Transverse colon (tissue), 4 donors: ENCODE data around the gene VSTM1. TPM values are rescaled to one million over a fixed set of nuclear protein-coding genes. Genes with fewer than 3 reads are reported as not detected.

Experiments
- DNase-seq: peaks from one replicate; pipeline ENCODE4 v3.0.0-alpha.2; 2019
- H3K27ac ChIP-seq, 4 donors: fragments of 200-600 bp; sonication (generic); 2 replicates each; pipeline ENCODE4 v1.5.1; 2016 to 2018; ENCODE audit warnings: inconsistent platforms in 4 of 4
- H3K27me3 ChIP-seq: fragments of 200-600 bp; sonication (generic); 2 replicates; pipeline ENCODE4 v1.5.1; 2017; ENCODE audit warnings: inconsistent platforms
- H3K36me3 ChIP-seq, 4 donors: fragments of 200-600 bp; sonication (generic); 2 replicates each; pipeline ENCODE4 v1.5.1; 2017 to 2019; ENCODE audit warnings: inconsistent platforms in 4 of 4
- H3K4me1 ChIP-seq, 4 donors: fragments of 200-600 bp; sonication (generic); 2 replicates each; pipeline ENCODE4 v1.5.1; 2017 to 2020; ENCODE audit warnings: inconsistent platforms in 4 of 4
- H3K4me3 ChIP-seq, 4 donors: fragments of 200-600 bp; sonication (generic); 1 replicate in 1 of 4; 2 replicates in 3 of 4; pipeline versions ENCODE4 v1.5.1 to v1.6.1; 2017 to 2019; ENCODE audit warnings: inconsistent platforms in 4 of 4
- H3K9me3 ChIP-seq, 2 donors: fragments of 200-600 bp; sonication (generic); 2 replicates each; pipeline ENCODE4 v1.5.1; 2017 to 2019; ENCODE audit warnings: inconsistent platforms in 2 of 2
- EP300 ChIP-seq: sonication (generic); formaldehyde crosslinking; IDR thresholded peaks from one replicate; pipeline ENCODE4 v1.6.1; 2017; ENCODE audit warnings: antibody characterized with exemption, low read depth
- POLR2A ChIP-seq: fragments of 450-650 bp; IDR thresholded peaks from one replicate; pipeline ENCODE4 v1.6.1; 2016; ENCODE audit warnings: antibody characterized with exemption, mild to moderate bottlenecking, moderate library complexity
- POLR2AphosphoS5 ChIP-seq, 3 donors: sonication (generic); formaldehyde crosslinking; IDR thresholded peaks; one replicate each; pipeline ENCODE4 v1.6.1; 2016; ENCODE audit warnings: antibody characterized with exemption in 3 of 3
- WGBS, 2 donors: methylation state at CpG; one replicate each; pipeline ENCODE4 v1.1.5; 2018; ENCODE audit warnings: low coverage in 1 of 2; 5-methylcytosine and 5-hydroxymethylcytosine counted together
- in situ Hi-C, 4 donors: fragments of 200-750 bp; cut with MboI; loops; one replicate each; pipeline versions ENCODE4 v1.15.0 to v1.15.1; 2017; ENCODE audit warnings: low sequenced_read_pairs in 3 of 4, low pct_ligation_motif_present in 1 of 4, low pct_unique_long_range_greater_than_20kb in 1 of 4
- intact Hi-C: fragments of 100-400 bp; cut with DNase I; formaldehyde crosslinking; loops from one replicate; pipeline ENCODE4 v1.15.1; 2023; ENCODE audit warnings: low total_unique reads
- total RNA-seq, 4 donors: library from RNA; depleted of rRNA; stranded (reverse); fragments of >200 nt; gene quantifications; one replicate each; pipeline ENCODE4 v1.1.0, GENCODE V29; 2016
- TF ChIP-seq, protein P1 (sequence below), 5 experiments: fragments of 200-600 bp in 3 of 5; fragments of 450-650 bp in 2 of 5; sonication (generic) in 3 of 5; IDR thresholded peaks; 1 replicate in 2 of 5; 2 replicates in 3 of 5; pipeline ENCODE4 v1.5.1; 2016 to 2017; ENCODE audit warnings: antibody characterized with exemption in 5 of 5, inconsistent platforms in 3 of 5, mild to moderate bottlenecking in 2 of 5, moderate library complexity in 1 of 5

The VSTM1 gene
- total RNA-seq, 4 donors from 2014 or later = not detected

DNA sequence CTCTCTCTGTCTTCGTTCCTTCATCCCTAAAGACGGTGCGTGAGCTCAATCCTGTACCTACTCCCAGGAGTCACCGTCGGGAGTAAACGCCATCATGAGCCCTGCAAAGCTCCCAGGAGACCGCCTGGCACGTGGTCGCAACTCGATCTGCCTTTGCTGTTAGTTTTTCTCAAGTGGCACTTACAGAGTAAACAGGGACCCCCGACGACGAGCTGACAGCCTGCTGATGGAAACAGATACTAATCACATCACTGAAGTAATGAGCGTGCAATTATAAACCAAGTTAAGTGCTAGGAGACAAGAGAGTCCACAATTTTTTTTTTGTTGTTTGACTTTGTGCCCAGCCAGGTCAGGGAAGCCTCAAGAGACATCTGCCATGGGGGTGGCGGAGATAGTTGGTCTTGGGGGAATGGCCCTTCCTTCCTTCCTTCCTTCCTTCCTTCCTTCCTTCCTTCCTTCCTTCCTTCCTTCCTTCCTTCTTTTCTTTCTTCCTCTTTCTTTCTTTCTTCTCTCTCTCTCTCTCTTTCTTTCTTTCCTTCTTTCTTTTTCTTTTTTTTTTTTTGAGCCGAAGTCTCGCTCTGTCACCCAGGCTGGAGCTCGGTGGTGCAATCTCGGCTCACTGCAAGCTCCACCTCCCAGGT, 48.7 kb downstream of the VSTM1 start:
- TF ChIP-seq, protein P1, sequence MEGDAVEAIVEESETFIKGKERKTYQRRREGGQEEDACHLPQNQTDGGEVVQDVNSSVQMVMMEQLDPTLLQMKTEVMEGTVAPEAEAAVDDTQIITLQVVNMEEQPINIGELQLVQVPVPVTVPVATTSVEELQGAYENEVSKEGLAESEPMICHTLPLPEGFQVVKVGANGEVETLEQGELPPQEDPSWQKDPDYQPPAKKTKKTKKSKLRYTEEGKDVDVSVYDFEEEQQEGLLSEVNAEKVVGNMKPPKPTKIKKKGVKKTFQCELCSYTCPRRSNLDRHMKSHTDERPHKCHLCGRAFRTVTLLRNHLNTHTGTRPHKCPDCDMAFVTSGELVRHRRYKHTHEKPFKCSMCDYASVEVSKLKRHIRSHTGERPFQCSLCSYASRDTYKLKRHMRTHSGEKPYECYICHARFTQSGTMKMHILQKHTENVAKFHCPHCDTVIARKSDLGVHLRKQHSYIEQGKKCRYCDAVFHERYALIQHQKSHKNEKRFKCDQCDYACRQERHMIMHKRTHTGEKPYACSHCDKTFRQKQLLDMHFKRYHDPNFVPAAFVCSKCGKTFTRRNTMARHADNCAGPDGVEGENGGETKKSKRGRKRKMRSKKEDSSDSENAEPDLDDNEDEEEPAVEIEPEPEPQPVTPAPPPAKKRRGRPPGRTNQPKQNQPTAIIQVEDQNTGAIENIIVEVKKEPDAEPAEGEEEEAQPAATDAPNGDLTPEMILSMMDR (IDR thresholded peaks at IDR 0.05) = no peak
- intact Hi-C loops = loop anchor here (5.0 kb wide), 1 partner anchor 1502 kb away; no protein-coding TSS in a partner anchor
- no peak for DNase-seq
- Histone ChIP-seq H3K4me1 (no peaks in the 10 kb centered on the region), H3K27me3 (peaks cover 36% of the 10 kb centered on the region), H3K9me3 (no peaks in the 10 kb centered on the region), H3K27ac (no peak overlapping the region), H3K4me3 (no peak overlapping the region), H3K36me3 (no peaks in the 10 kb centered on the region)
- in situ Hi-C loops = no loop called here
- 38 to 56% methylated on average over 3 to 19 of the region's 19 CpGs for WGBS, 2 donors

DNA sequence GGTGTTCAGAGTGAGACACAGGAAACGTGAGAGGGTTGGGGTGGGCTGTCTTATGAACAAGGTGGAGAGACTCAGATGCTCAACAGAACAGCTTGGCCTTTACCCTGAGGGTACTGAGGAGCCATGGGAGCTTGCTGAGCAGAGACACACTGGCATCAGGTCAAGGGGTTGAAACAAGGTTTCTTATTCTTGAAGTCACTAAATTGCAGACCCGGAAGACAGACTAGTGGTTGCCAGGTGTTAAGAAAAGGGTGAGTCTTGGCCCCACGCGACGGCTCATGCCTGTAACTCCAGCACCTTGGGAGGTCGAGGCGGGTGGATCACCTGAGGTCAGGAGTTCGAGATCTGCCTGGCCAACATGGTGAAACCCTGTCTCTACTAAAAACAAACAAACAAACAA, 49.8 kb downstream of the VSTM1 start:
- WGBS, 2 donors = 17 to 75% methylated on average over 1 to 8 of the region's 8 CpGs
- peaks cover 42% of the 10 kb centered on the region for H3K27me3 ChIP-seq
- no peak for TF ChIP-seq POLR2A
- TF ChIP-seq, protein P1 (IDR thresholded peaks at IDR 0.05) = no peak
- TF ChIP-seq EP300 = no peak
- no peak for TF ChIP-seq POLR2AphosphoS5 (IDR thresholded peaks at IDR 0.05)
- H3K9me3 ChIP-seq = no peaks in the 10 kb centered on the region
- intact Hi-C loops = loop anchor here (5.0 kb wide), 1 partner anchor 1503 kb away; no protein-coding TSS in a partner anchor
- DNase-seq = no peak
- in situ Hi-C loops = no loop called here
- no peak overlapping the region for H3K4me3 ChIP-seq
- no peak overlapping the region for H3K27ac ChIP-seq
- no peaks in the 10 kb centered on the region for H3K4me1 ChIP-seq
- H3K36me3 ChIP-seq = no peaks in the 10 kb centered on the region

DNA sequence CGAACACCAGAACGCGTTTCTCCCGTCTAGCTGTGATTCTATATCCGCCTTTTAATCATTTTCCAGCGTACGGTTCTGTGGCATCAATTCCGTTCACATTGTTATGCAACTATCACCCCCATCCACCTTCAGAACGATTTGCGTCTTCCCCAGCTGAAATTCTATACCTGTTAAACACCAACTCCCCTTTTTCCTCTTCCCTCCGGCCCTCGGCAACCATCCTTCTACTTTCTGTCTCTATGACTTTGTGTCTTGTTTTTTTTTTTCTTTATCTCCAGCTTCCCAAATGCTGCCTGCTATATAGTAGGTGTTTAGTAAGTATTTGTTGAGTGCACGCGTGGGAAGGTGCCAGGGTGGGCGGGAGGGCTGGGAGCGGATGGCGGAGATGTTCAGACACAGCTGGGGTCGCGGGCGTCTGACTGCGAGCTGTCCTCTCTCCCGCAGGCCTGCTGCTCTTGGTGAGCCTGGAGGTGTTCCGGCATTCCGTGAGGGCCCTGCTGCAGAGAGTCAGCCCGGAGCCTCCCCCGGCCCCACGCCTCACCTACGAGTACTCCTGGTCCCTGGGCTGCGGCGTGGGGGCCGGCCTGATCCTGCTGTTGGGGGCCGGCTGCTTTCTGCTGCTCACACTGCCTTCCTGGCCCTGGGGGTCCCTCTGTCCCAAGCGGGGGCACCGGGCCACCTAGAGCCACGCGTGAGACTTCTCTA, 52.0 kb downstream of the VSTM1 start:
- H3K27me3 ChIP-seq = peaks cover 39% of the 10 kb centered on the region
- WGBS, 2 donors = 49 to 52% methylated on average over 12 to 36 of the region's 36 CpGs
- TF ChIP-seq EP300 (no peak), POLR2AphosphoS5 (IDR thresholded peaks at IDR 0.05) (no peak), POLR2A (no peak)
- TF ChIP-seq, protein P1 (IDR thresholded peaks at IDR 0.05) = no peak

DNA sequence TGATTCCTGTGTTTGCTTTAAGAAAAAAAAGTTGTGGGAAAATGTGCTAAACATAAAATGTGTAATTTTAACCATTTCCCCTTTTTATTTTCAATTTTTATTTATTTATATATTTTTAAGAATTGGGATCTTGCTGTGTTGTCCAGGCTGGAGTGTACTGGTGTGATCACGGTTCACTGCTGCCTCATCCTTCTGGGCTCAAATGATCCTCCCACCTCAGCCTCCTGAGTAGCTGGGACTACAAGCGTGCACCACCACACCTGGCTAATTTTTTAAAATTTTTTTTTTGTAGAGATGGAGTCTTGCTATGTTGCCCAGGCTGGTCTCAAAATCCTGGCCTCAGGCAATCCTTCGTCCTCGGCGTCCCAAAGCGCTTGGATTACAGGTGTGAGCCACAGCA, 53.2 kb downstream of the VSTM1 start:
- Histone ChIP-seq H3K27ac (no peak overlapping the region), H3K4me1 (no peaks in the 10 kb centered on the region), H3K9me3 (no peaks in the 10 kb centered on the region), H3K36me3 (no peaks in the 10 kb centered on the region), H3K27me3 (peaks cover 29% of the 10 kb centered on the region), H3K4me3 (no peak overlapping the region)
- in situ Hi-C loops (no loop called here), intact Hi-C loops (loop anchor here (5.0 kb wide), 1 partner anchor 1507 kb away; no protein-coding TSS in a partner anchor)
- WGBS, 2 donors = 93 to 94% methylated on average over 6 of the region's 6 CpGs
- DNase-seq = no peak
- TF ChIP-seq, protein P1 (IDR thresholded peaks at IDR 0.05) = no peak
- TF ChIP-seq POLR2A (no peak), POLR2AphosphoS5 (IDR thresholded peaks at IDR 0.05) (no peak), EP300 (no peak)

More for the DNA sequence above, 52.0 kb downstream of the VSTM1 start:
- H3K36me3 ChIP-seq = no peaks in the 10 kb centered on the region
- H3K4me1 ChIP-seq = no peaks in the 10 kb centered on the region
- intact Hi-C loops = loop anchor here (5.0 kb wide), 1 partner anchor 1506 kb away; no protein-coding TSS in a partner anchor
- no peak overlapping the region for H3K4me3 ChIP-seq
- no peaks in the 10 kb centered on the region for H3K9me3 ChIP-seq
- no peak overlapping the region for H3K27ac ChIP-seq
- in situ Hi-C loops = no loop called here
- no peak for DNase-seq
